ENCODE measurements around the gene FAM193A.

DNA sequence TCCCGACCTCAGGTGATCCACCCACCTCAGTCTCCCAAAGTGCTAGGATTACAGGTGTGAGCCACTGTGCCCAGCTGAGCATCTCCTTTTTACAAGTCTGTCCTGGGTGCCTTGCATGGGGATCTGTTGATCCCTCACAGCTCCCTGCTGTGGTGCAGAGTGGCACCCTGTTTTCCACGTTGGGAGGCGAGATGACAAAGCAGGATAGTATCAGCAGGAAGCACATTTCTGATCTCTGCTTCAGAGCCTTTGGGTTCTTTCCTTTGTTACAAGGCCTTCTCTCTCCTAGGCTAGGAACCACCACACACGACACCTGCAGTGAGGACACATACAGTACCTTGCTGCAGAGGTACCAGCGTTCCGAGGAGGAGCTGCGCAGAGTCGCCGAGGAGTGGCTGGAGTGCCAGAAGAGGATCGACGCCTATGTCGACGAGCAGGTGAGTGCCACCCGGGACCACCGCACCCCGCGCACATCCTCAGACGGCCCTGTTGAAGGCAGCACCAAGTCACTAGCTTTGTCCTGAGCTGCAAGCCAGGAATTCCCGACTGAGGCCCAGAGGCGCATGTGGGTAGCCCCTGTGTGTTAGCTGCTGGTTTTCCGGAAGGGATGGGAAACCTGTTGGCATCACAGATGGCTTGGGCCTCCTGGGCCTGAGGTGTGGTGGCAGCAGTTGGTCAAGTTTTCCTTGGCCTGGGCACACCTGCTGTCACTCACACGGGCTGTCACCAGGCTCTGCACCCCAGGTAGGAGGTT lies 110.1 kb downstream of the FAM193A start:
- TF ChIP-seq, protein P1, sequence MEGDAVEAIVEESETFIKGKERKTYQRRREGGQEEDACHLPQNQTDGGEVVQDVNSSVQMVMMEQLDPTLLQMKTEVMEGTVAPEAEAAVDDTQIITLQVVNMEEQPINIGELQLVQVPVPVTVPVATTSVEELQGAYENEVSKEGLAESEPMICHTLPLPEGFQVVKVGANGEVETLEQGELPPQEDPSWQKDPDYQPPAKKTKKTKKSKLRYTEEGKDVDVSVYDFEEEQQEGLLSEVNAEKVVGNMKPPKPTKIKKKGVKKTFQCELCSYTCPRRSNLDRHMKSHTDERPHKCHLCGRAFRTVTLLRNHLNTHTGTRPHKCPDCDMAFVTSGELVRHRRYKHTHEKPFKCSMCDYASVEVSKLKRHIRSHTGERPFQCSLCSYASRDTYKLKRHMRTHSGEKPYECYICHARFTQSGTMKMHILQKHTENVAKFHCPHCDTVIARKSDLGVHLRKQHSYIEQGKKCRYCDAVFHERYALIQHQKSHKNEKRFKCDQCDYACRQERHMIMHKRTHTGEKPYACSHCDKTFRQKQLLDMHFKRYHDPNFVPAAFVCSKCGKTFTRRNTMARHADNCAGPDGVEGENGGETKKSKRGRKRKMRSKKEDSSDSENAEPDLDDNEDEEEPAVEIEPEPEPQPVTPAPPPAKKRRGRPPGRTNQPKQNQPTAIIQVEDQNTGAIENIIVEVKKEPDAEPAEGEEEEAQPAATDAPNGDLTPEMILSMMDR (IDR thresholded peaks at IDR 0.05; ENCODE audit: insufficient read depth, low read length, poor library complexity, severe bottlenecking) = no peak
- TF ChIP-seq EZH2phosphoT487 (conservative IDR thresholded peaks at IDR 0.05; ENCODE audit: low read length) = no peak

All from SU-DHL-6 (cell line).